Omental fat pad (tissue), 4 donors: ENCODE measurements around the gene PLEKHG2. TPM values are rescaled to one million over a fixed set of nuclear protein-coding genes. Genes with fewer than 3 reads are reported as not detected.

Source experiments
- ATAC-seq: fragments of 150-250 bp; one replicate; pipeline ENCODE4 v1.9.1; 2016; ENCODE audit warnings: mild to moderate bottlenecking, moderate library complexity; ENCODE audit not compliant: low FRiP score
- DNase-seq: peaks from one replicate; pipeline ENCODE4 v3.0.0-alpha.2; 2019; ENCODE audit warnings: low spot score
- total RNA-seq, 4 donors: library from RNA; depleted of rRNA; stranded (reverse); fragments of >200 nt; gene quantifications; one replicate each; pipeline ENCODE4 v1.1.0, GENCODE V29; 2016
- TF ChIP-seq, protein P1 (sequence below), 3 donors: fragments of 450-650 bp; IDR thresholded peaks; one replicate each; pipeline ENCODE4 v1.5.1; 2016 to 2017; ENCODE audit warnings: antibody characterized with exemption in 3 of 3, mild to moderate bottlenecking in 3 of 3, moderate library complexity in 2 of 3

Gene PLEKHG2
- total RNA-seq, 4 donors from 2014 or later, result 16.5 to 35.3 (median 21.4) TPM

DNA sequence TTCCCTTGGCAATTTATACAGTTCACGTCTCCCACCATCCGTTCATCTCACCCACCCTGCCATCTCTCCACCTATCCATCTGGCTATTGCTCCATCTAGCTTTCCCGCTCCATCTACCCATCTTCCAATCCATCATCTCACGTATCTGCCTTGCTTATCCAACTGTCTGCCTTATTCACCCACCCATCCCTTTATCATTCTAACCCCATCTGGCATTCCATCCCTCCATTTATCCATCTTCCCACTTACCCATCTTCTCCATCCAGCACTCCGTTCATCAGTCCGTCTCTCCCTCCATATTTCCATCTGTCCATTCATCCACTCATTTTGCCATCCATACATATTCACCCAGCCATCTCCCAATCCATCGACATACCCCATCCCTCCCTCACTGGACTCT is 13.3 kb downstream of the PLEKHG2 start:
- TF ChIP-seq, protein P1, sequence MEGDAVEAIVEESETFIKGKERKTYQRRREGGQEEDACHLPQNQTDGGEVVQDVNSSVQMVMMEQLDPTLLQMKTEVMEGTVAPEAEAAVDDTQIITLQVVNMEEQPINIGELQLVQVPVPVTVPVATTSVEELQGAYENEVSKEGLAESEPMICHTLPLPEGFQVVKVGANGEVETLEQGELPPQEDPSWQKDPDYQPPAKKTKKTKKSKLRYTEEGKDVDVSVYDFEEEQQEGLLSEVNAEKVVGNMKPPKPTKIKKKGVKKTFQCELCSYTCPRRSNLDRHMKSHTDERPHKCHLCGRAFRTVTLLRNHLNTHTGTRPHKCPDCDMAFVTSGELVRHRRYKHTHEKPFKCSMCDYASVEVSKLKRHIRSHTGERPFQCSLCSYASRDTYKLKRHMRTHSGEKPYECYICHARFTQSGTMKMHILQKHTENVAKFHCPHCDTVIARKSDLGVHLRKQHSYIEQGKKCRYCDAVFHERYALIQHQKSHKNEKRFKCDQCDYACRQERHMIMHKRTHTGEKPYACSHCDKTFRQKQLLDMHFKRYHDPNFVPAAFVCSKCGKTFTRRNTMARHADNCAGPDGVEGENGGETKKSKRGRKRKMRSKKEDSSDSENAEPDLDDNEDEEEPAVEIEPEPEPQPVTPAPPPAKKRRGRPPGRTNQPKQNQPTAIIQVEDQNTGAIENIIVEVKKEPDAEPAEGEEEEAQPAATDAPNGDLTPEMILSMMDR (IDR thresholded peaks at IDR 0.05), result no peak
- ATAC-seq (no peak), DNase-seq (no peak)

DNA sequence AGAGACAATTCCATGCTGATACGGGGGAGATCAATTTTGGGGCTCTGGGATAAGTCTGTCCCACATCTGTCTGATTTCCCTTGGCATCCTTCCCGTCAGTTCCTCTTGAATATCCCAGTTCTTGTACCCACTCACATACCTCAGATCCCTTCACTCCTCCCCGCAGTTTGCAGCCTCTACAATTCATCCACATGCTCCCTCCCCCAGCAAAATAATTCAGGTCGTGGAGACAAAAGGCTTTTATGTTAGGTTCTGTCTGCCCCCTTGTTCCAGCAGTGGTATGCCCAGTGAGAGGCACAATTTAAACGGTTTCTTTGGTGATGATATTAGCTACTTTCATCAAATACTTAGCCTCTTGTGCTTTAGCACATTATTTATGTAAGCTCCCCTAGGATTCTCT is 13.7 kb downstream of the PLEKHG2 start:
- TF ChIP-seq, protein P1 (IDR thresholded peaks at IDR 0.05), result no peak
- no peak for ATAC-seq
- no peak for DNase-seq

DNA sequence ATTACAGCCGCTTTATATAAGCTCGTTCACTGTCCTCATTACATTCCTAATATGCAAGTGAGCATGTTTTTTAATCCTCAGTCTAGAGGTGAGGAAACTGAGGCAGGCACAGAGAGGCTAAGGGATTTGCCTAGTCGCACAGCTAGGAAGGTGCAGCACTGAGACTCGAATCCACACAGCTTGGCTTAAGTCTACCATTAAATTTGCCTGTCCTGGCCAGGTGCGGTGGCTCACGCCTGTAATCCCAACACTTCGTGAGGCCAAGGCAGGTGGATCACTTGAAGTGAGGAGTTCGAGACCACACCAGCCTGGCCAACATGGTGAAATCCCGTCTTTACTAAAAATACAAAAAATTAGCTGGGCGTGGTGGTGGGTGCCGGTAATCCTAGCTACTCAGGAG is 15.2 kb downstream of the PLEKHG2 start:
- TF ChIP-seq, protein P1 (IDR thresholded peaks at IDR 0.05), result no peak
- DNase-seq, result no peak
- no peak for ATAC-seq

DNA sequence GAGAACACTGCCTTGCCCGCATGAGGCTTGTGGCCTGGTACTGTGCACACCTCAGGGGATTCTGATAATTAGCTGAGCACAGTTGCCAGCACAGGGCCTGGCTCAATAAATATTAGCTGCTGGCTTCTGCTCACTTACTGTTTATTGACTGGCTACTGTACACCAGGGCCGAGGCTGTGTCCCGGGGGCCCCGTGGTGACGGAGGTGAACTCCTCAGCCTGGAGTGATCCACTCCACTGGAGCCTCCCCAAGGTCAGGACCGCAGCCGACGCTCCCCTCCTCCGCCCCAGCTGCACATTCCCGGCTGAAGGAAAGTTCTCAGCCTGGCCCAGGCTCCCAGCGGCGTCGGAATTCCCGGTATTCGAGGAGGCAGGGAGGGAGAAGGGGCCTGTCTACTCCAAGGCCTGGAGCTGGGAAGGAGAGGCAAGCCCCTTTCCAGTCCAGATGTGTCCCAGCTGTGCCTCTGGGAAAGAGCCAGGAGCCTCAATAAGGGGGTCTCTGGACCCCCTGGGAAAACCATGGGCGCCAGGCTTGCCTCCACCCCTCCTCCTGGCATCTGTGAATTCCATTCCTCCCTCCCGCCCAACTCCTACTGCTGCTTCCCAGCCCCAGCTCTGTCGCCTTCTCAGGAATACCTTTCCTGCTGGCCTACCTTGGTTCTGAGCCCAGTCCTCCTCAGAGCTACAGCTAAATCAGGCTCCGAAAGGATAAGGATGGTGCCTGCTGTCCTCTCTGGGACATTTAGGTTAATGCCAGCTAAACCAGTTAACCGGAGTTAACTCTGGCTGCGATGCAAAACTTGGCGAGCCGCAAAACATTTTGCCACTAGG is 16.0 kb downstream of the PLEKHG2 start:
- TF ChIP-seq, protein P1 (IDR thresholded peaks at IDR 0.05), result no peak
- DNase-seq (no peak), ATAC-seq (peak; percentile 65)

DNA sequence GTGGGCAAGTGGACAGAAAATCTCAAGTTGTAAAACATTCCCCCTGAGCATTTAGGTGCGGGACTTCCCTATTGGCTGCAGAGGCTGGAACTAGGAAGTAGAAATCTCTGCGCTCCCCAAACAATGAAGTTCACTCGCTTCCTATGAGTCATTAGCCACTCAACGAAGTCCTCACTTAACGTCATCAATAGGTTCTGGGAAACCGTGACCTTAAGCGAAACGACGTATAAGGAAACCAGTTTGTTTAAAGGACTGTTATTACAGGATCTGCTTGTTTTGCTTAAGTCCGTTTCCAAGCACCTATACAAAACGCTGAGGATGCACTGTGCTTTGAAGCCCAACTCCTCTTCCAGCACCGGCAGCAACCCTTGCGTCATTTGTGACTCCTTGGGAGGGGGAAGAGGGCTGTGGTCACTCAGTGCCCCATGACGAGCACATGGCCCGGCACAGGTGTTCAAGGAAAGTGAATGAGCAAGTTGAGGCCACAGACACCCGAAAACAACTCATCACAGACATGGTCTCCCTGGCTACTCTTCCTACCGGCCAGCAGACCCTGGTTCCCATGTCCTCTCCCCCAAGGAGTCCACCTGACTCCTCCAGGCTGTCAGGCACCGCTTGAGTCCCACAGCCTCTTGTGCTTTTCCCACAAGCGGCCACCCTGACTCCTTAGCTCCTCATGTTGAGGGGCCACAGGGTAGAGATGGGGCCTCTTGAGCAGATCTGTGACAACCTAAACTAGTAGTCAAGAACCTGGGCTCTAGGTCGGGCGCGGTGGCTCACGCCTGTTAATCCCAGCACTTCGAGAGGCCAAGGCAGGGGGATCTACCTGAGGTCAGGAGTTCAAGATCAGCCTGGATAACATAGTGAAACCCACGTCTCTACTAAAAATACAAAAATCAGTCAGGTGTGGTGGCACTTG is 18.5 kb downstream of the PLEKHG2 start:
- TF ChIP-seq, protein P1 (IDR thresholded peaks at IDR 0.05), result no peak
- no peak for ATAC-seq
- no peak for DNase-seq

DNA sequence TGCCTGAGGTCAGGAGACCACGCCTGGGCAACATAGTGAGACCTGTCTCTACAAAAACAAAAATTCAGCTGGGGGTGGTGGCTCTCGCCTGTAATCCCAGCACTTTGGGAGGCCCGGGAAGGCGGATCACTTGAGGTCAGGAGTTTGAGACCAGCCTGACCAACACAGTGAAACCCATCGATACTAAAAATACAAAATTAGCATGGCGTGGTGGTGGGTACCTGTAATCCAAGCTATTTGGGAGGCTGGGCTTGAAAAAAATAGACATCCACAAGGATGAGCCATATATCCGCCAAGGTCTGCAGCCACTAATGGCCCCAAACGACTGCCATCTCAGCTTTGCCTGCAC is 20.2 kb downstream of the PLEKHG2 start:
- no peak for DNase-seq
- ATAC-seq, result no peak
- TF ChIP-seq, protein P1 (IDR thresholded peaks at IDR 0.05), result no peak
